K562 (cell line): Measurements from ENCODE around the gene NSG2.

Experiments
- CBX2 ChIP-seq: fragments of 200-600 bp; sonication (generic); IDR thresholded peaks from one replicate; pipeline ENCODE4 v1.6.1; 2012; ENCODE audit warnings: mild to moderate bottlenecking, low read length, inconsistent platforms; ENCODE audit not compliant: insufficient read depth, poor library complexity, severe bottlenecking
- GATAD2B ChIP-seq: fragments of 450-650 bp; IDR thresholded peaks from 2 replicates; pipeline ENCODE4 v1.6.1; 2017; ENCODE audit warnings: mild to moderate bottlenecking, borderline replicate concordance
- JUNB ChIP-seq: fragments of 450-650 bp; formaldehyde crosslinking; conservative IDR thresholded peaks from 2 replicates; pipeline ENCODE4 v1.4.0; 2020; ENCODE audit warnings: mild to moderate bottlenecking
- MTA2 ChIP-seq: fragments of 450-650 bp; IDR thresholded peaks from 2 replicates; pipeline ENCODE4 v1.6.1; 2016; ENCODE audit warnings: low read depth
- POLR2A ChIP-seq: fragments of 450-650 bp; conservative IDR thresholded peaks from 2 replicates; pipeline ENCODE4 v1.6.1; 2016
- TF ChIP-seq, protein P1 (sequence below), 3 experiments: IDR thresholded peaks in 2 of 3; conservative IDR thresholded peaks in 1 of 3; 2 replicates each; pipeline ENCODE4 v1.5.1; 2011 to 2012; ENCODE audit warnings: low read length in 3 of 3, mild to moderate bottlenecking in 3 of 3, control low read depth in 2 of 3, improper control_type of control experiment in 1 of 3, inconsistent platforms in 1 of 3, low read depth in 1 of 3, mixed read lengths in 1 of 3, moderate library complexity in 1 of 3; ENCODE audit not compliant: insufficient read depth in 2 of 3

DNA sequence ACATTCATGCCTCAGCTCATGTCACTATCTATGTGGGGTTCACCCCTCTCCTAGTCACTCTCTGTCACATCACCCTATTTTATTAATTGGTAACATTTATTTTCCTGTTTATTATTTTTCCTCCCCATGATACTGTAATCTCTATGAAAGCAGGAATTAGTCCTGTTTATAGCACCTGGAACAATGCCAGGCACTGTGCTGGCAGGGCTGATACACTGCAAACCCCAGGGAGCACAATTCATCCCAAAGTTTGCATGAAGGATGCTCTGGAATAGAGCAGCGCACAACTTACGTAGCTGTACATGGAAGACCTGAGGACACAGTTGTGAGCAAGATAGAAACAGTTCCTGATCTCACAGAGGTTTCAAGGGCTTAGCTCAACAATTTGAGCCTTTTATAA is 103.2 kb downstream of the NSG2 start:
- TF ChIP-seq JUNB (no peak), POLR2A (no peak), GATAD2B (no peak), MTA2 (no peak), CBX2 (no peak)
- TF ChIP-seq, protein P1, sequence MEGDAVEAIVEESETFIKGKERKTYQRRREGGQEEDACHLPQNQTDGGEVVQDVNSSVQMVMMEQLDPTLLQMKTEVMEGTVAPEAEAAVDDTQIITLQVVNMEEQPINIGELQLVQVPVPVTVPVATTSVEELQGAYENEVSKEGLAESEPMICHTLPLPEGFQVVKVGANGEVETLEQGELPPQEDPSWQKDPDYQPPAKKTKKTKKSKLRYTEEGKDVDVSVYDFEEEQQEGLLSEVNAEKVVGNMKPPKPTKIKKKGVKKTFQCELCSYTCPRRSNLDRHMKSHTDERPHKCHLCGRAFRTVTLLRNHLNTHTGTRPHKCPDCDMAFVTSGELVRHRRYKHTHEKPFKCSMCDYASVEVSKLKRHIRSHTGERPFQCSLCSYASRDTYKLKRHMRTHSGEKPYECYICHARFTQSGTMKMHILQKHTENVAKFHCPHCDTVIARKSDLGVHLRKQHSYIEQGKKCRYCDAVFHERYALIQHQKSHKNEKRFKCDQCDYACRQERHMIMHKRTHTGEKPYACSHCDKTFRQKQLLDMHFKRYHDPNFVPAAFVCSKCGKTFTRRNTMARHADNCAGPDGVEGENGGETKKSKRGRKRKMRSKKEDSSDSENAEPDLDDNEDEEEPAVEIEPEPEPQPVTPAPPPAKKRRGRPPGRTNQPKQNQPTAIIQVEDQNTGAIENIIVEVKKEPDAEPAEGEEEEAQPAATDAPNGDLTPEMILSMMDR (IDR thresholded peaks at IDR 0.05 in 2 of 3, conservative IDR thresholded peaks at IDR 0.05 in 1 of 3; ENCODE audit: insufficient read depth in 2 of 3, low read depth in 1 of 3, low read length in 3 of 3), result no peak
